Suprapubic skin (tissue), 3 donors: ENCODE results near the gene INS.

Source experiments
- POLR2AphosphoS5 ChIP-seq, 3 donors: sonication (generic); formaldehyde crosslinking; IDR thresholded peaks; one replicate each; pipeline ENCODE4 v1.6.1; 2017; ENCODE audit warnings: antibody characterized with exemption in 3 of 3
- TF ChIP-seq, protein P1 (sequence below), 2 donors: fragments of 200-600 bp in 1 of 2; fragments of 450-650 bp in 1 of 2; sonication (generic) in 1 of 2; IDR thresholded peaks; one replicate each; pipeline ENCODE4 v1.5.1; 2016 to 2019; ENCODE audit warnings: antibody characterized with exemption in 2 of 2, mild to moderate bottlenecking in 1 of 2, moderate library complexity in 1 of 2

DNA sequence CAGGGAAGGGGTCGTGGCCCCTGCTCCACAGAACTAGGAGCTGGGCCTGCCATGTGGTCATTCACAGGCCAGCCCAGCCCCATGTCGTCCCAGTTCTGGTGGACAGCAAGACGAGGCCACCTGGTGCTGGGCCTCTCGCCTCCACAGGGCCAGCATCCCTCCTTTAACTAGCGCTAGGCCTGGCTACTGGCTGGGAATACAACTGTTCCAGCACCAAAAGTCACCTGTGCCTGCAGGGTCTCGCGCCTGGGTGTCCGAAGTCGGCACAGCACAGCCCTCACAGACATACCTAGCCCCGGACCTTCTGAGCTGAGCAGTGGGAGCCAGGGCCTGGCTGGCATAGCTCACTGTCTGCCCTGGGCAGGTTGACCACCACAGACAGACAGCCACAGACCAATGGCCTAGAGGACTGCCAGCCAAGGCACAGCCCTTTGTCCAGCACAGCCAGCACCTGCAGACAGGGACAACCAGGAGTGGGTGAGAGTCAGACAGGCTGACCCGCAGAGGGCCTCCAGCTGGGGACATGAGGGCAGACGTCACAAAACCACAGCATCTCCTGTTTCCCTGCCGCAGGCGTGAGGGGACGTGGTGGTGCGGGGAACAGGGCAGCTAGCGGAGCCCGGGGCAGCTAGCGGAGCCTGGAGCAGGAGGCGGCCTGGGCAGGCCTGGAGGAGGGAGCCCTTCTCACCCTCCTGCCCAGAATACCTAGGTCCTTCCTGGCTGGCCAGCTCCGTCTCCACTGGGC is 37.8 kb upstream of the INS start:
- TF ChIP-seq, protein P1, sequence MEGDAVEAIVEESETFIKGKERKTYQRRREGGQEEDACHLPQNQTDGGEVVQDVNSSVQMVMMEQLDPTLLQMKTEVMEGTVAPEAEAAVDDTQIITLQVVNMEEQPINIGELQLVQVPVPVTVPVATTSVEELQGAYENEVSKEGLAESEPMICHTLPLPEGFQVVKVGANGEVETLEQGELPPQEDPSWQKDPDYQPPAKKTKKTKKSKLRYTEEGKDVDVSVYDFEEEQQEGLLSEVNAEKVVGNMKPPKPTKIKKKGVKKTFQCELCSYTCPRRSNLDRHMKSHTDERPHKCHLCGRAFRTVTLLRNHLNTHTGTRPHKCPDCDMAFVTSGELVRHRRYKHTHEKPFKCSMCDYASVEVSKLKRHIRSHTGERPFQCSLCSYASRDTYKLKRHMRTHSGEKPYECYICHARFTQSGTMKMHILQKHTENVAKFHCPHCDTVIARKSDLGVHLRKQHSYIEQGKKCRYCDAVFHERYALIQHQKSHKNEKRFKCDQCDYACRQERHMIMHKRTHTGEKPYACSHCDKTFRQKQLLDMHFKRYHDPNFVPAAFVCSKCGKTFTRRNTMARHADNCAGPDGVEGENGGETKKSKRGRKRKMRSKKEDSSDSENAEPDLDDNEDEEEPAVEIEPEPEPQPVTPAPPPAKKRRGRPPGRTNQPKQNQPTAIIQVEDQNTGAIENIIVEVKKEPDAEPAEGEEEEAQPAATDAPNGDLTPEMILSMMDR (IDR thresholded peaks at IDR 0.05), result no peak
- no peak for TF ChIP-seq POLR2AphosphoS5 (IDR thresholded peaks at IDR 0.05)
